DND-41 (cell line): ENCODE results near the gene DDR1.

Experiments
- ATAC-seq: fragments of 200-7000 bp; cut with Tn5 transposase; 3 replicates; pipeline ENCODE4 v1.9.1; 2021; ENCODE audit warnings: low read depth; ENCODE audit not compliant: insufficient read depth
- DNase-seq: peaks from one replicate; pipeline ENCODE4 v3.0.0-alpha.2; 2020
- H2AFZ ChIP-seq: 2 replicates; pipeline ENCODE4 v1.6.0; 2012; ENCODE audit warnings: low read depth, low read length
- H3K27ac ChIP-seq: 2 replicates; pipeline ENCODE4 v1.5.1; 2012; ENCODE audit warnings: low read length, inconsistent platforms
- H3K27me3 ChIP-seq: fragments of 200-600 bp; sonication (generic); 2 replicates; pipeline ENCODE4 v1.6.0; 2012; ENCODE audit warnings: low read length, mild to moderate bottlenecking, inconsistent platforms; ENCODE audit not compliant: insufficient read depth, poor library complexity
- H3K36me3 ChIP-seq: 2 replicates; pipeline ENCODE4 v1.5.1; 2012; ENCODE audit warnings: low read length, inconsistent platforms; ENCODE audit not compliant: insufficient read depth
- H3K4me1 ChIP-seq: 2 replicates; pipeline ENCODE4 v1.5.1; 2012; ENCODE audit warnings: mild to moderate bottlenecking, low read length; ENCODE audit not compliant: insufficient read depth
- H3K4me2 ChIP-seq: 2 replicates; pipeline ENCODE4 v1.6.0; 2012; ENCODE audit warnings: mild to moderate bottlenecking, moderate library complexity, low read length, inconsistent platforms; ENCODE audit not compliant: insufficient read depth
- H3K4me3 ChIP-seq, 2 experiments: fragments of 200-600 bp in 1 of 2; shearing (Covaris generic) in 1 of 2; 2 replicates each; pipeline ENCODE4 v1.5.1; 2012 to 2016; ENCODE audit warnings: inconsistent platforms in 2 of 2, low read length in 2 of 2, mild to moderate bottlenecking in 2 of 2, low read depth in 1 of 2, moderate library complexity in 1 of 2
- H3K79me2 ChIP-seq: 2 replicates; pipeline ENCODE4 v1.6.0; 2012; ENCODE audit warnings: low read length, inconsistent platforms; ENCODE audit not compliant: insufficient read depth
- H3K9ac ChIP-seq: 2 replicates; pipeline ENCODE4 v1.6.0; 2012; ENCODE audit warnings: low read depth, mild to moderate bottlenecking, inconsistent platforms, low read length, moderate library complexity
- H3K9me3 ChIP-seq: 2 replicates; pipeline ENCODE4 v1.5.1; 2012; ENCODE audit warnings: low read length, moderate library complexity, mild to moderate bottlenecking, inconsistent platforms; ENCODE audit not compliant: insufficient read depth, severe bottlenecking
- H4K20me1 ChIP-seq: 2 replicates; pipeline ENCODE4 v1.6.0; 2012; ENCODE audit warnings: low read length; ENCODE audit not compliant: insufficient read depth
- CTCF ChIP-seq: IDR thresholded peaks from 2 replicates; pipeline ENCODE4 v1.5.1; 2012; ENCODE audit warnings: borderline replicate concordance, low read length, moderate library complexity, mild to moderate bottlenecking; ENCODE audit not compliant: poor library complexity, severe bottlenecking; ENCODE audit errors: extremely low read depth
- EZH2 ChIP-seq: IDR thresholded peaks from 3 replicates; pipeline ENCODE4 v1.6.1; 2012; ENCODE audit warnings: borderline replicate concordance, low read depth, mild to moderate bottlenecking, moderate library complexity, low read length, inconsistent platforms; ENCODE audit not compliant: severe bottlenecking

Gene DDR1

GRCh38 chr6:30837870-30838269 is 46.4 kb upstream of the DDR1 start:
- H3K27me3 ChIP-seq = no peaks in the 10 kb centered on the region
- H3K4me1 ChIP-seq = peaks cover 85% of the 10 kb centered on the region
- H3K36me3 ChIP-seq = no peaks in the 10 kb centered on the region
- ATAC-seq (no peak), DNase-seq (no peak)
- H3K27ac ChIP-seq = peak overlapping the region; percentile 89
- H2AFZ ChIP-seq = no peak overlapping the region
- H3K9ac ChIP-seq = no peak overlapping the region
- H3K4me3 ChIP-seq = no peak overlapping the region
- TF ChIP-seq CTCF = no peak
- TF ChIP-seq EZH2 = no peak
- no peaks in the 10 kb centered on the region for H4K20me1 ChIP-seq
- H3K4me2 ChIP-seq = no peak overlapping the region
- H3K79me2 ChIP-seq = no peaks in the 10 kb centered on the region
- H3K9me3 ChIP-seq = no peaks in the 10 kb centered on the region

- Histone ChIP-seq H3K4me2 (no peak overlapping the region), H2AFZ (no peak overlapping the region), H3K27me3 (no peaks in the 10 kb centered on the region), H3K36me3 (no peaks in the 10 kb centered on the region), H3K79me2 (no peaks in the 10 kb centered on the region), H3K9ac (no peak overlapping the region), H4K20me1 (no peaks in the 10 kb centered on the region), H3K4me3 (no peak overlapping the region), H3K27ac (peak overlapping the region; percentile 62), H3K4me1 (peaks cover 85% of the 10 kb centered on the region), H3K9me3 (no peaks in the 10 kb centered on the region)
- no peak for ATAC-seq
- no peak for TF ChIP-seq CTCF
- no peak for TF ChIP-seq EZH2
- DNase-seq = no peak
Measured at GRCh38 chr6:30839671-30840070, 44.6 kb upstream of the DDR1 start.

- Histone ChIP-seq H3K36me3 (no peaks in the 10 kb centered on the region), H3K4me1 (peaks cover 85% of the 10 kb centered on the region), H4K20me1 (no peaks in the 10 kb centered on the region), H3K4me3 (no peak overlapping the region), H3K4me2 (no peak overlapping the region), H3K27ac (peak overlapping the region; percentile 62), H3K27me3 (no peaks in the 10 kb centered on the region), H3K9ac (no peak overlapping the region), H2AFZ (no peak overlapping the region), H3K79me2 (no peaks in the 10 kb centered on the region), H3K9me3 (no peaks in the 10 kb centered on the region)
- no peak for TF ChIP-seq CTCF
- TF ChIP-seq EZH2 = no peak
- ATAC-seq (no peak), DNase-seq (no peak)
Measured at GRCh38 chr6:30840084-30840934, 44.0 kb upstream of the DDR1 start.
